ENCODE measurements around the gene LTBP2.
A peak's percentile ranks its signal among the peaks of the same experiment; 100 is the strongest.

DNA sequence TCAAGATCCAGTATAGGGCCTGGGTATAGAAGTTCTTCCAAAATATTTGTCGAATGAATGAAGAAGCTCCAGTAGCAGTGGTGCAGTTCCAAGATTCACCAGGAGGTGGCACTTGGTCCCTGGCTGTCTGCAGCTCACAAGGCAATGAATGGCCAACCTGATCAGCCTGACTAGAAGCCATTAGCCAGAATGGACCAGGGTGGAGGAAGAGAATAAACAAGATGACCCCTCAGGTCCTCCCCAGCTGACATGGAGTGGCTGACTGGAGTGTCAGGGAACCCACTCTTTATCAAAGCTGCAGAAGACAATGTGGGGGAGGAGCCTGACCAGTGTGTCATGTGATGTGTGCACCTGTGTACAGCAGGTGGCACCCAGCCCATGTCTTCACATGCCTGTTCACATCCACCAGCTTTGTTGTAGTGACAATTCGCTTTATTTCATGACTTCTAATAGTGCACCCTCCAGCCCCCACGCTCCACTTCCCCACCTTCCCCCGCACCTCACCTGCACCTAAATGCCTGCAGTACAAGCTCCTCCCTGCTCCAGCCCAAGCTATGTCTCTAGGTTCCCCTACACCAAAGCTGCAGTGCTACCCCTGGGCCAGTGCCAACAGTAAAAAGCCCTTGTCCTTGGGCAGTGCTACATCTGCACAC, 3.0 kb downstream of the LTBP2 start:
- TF ChIP-seq MAX (IDR thresholded peaks at IDR 0.05) (no peak), USF1 (IDR thresholded peaks at IDR 0.05) (peak; percentile 88), FOXM1 (IDR thresholded peaks at IDR 0.05; ENCODE audit: borderline replicate concordance, low read depth) (no peak), EP300 (IDR thresholded peaks at IDR 0.05; ENCODE audit: borderline replicate concordance) (no peak), TAF1 (IDR thresholded peaks at IDR 0.05; ENCODE audit: low read depth) (no peak), RAD21 (IDR thresholded peaks at IDR 0.05; ENCODE audit: low read depth) (peak; percentile 93), CEBPB (IDR thresholded peaks at IDR 0.05) (no peak), NFIC (IDR thresholded peaks at IDR 0.05) (no peak), CREB1 (IDR thresholded peaks at IDR 0.05; ENCODE audit: low read depth) (no peak)
- TF ChIP-seq, protein P1, sequence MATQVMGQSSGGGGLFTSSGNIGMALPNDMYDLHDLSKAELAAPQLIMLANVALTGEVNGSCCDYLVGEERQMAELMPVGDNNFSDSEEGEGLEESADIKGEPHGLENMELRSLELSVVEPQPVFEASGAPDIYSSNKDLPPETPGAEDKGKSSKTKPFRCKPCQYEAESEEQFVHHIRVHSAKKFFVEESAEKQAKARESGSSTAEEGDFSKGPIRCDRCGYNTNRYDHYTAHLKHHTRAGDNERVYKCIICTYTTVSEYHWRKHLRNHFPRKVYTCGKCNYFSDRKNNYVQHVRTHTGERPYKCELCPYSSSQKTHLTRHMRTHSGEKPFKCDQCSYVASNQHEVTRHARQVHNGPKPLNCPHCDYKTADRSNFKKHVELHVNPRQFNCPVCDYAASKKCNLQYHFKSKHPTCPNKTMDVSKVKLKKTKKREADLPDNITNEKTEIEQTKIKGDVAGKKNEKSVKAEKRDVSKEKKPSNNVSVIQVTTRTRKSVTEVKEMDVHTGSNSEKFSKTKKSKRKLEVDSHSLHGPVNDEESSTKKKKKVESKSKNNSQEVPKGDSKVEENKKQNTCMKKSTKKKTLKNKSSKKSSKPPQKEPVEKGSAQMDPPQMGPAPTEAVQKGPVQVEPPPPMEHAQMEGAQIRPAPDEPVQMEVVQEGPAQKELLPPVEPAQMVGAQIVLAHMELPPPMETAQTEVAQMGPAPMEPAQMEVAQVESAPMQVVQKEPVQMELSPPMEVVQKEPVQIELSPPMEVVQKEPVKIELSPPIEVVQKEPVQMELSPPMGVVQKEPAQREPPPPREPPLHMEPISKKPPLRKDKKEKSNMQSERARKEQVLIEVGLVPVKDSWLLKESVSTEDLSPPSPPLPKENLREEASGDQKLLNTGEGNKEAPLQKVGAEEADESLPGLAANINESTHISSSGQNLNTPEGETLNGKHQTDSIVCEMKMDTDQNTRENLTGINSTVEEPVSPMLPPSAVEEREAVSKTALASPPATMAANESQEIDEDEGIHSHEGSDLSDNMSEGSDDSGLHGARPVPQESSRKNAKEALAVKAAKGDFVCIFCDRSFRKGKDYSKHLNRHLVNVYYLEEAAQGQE (IDR thresholded peaks at IDR 0.05; ENCODE audit: low read depth) = no peak
